ENCODE measurements around the gene TEX101. TPM values are rescaled to one million over a fixed set of nuclear protein-coding genes. Genes with fewer than 3 reads are reported as not detected.

Gene TEX101
- total RNA-seq, 4 donors from 2014 or later, result not detected

DNA sequence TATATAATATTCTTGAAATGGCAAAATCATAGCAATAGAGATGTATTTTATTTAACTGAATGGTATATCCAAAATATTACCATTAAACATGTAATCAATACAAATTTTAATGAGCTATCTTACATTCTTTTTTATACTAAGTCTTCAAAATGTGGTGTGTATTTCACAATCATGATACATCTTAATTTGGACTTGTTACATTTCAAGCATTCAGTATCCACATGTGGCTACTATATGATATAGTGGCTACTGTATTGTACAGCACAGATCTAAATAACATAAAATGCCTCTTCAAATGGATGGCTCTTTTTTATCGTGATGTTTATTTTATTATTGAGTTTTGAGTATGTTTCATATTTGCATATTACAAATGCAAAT is 8.0 kb downstream of the TEX101 start:
- intact Hi-C loops (cut with DNase I; ENCODE audit: low total_unique reads), result no loop called here
- no peaks in the 10 kb centered on the region for H3K9me3 ChIP-seq
- H3K4me1 ChIP-seq, result no peaks in the 10 kb centered on the region
- ATAC-seq, result no peak
- DNase-seq, result no peak
- in situ Hi-C loops (cut with MboI; ENCODE audit: low sequenced_read_pairs in 4 of 4), result no loop called here
- no peak overlapping the region for H3K27ac ChIP-seq
- TF ChIP-seq, protein P1, sequence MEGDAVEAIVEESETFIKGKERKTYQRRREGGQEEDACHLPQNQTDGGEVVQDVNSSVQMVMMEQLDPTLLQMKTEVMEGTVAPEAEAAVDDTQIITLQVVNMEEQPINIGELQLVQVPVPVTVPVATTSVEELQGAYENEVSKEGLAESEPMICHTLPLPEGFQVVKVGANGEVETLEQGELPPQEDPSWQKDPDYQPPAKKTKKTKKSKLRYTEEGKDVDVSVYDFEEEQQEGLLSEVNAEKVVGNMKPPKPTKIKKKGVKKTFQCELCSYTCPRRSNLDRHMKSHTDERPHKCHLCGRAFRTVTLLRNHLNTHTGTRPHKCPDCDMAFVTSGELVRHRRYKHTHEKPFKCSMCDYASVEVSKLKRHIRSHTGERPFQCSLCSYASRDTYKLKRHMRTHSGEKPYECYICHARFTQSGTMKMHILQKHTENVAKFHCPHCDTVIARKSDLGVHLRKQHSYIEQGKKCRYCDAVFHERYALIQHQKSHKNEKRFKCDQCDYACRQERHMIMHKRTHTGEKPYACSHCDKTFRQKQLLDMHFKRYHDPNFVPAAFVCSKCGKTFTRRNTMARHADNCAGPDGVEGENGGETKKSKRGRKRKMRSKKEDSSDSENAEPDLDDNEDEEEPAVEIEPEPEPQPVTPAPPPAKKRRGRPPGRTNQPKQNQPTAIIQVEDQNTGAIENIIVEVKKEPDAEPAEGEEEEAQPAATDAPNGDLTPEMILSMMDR (IDR thresholded peaks at IDR 0.05 in 4 of 5, conservative IDR thresholded peaks at IDR 0.05 in 1 of 5), result no peak
- no peak for TF ChIP-seq POLR2A (IDR thresholded peaks at IDR 0.05)
- no peaks in the 10 kb centered on the region for H3K36me3 ChIP-seq
- H3K4me3 ChIP-seq, result no peak overlapping the region
- no peaks in the 10 kb centered on the region for H3K27me3 ChIP-seq

DNA sequence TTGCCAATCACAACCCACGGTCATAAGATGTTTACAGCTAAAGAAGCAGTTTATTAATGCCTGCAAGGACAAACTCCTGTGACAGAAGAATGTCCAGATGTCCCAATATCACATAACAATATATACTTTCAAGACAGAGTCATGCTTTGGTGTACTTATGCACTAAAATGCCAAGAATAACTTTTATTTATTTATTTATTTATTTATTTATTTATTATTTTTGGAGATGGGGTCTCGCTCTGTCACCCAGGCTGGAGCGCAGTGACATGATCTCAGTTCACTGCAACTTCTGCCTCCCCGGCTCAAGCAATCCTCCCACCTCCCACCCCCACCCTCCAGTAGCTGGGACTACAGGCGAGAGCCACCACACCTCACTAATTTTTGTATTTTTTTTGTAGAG is 9.1 kb downstream of the TEX101 start:
- Histone ChIP-seq H3K4me1 (no peaks in the 10 kb centered on the region), H3K27ac (no peak overlapping the region), H3K9me3 (no peaks in the 10 kb centered on the region), H3K36me3 (no peaks in the 10 kb centered on the region), H3K27me3 (no peaks in the 10 kb centered on the region), H3K4me3 (no peak overlapping the region)
- TF ChIP-seq, protein P1 (IDR thresholded peaks at IDR 0.05 in 4 of 5, conservative IDR thresholded peaks at IDR 0.05 in 1 of 5), result no peak
- no peak for TF ChIP-seq POLR2A (IDR thresholded peaks at IDR 0.05)
- no peak for DNase-seq
- no peak for ATAC-seq
- in situ Hi-C loops (cut with MboI; ENCODE audit: low sequenced_read_pairs in 4 of 4) (no loop called here), intact Hi-C loops (cut with DNase I; ENCODE audit: low total_unique reads) (no loop called here)

DNA sequence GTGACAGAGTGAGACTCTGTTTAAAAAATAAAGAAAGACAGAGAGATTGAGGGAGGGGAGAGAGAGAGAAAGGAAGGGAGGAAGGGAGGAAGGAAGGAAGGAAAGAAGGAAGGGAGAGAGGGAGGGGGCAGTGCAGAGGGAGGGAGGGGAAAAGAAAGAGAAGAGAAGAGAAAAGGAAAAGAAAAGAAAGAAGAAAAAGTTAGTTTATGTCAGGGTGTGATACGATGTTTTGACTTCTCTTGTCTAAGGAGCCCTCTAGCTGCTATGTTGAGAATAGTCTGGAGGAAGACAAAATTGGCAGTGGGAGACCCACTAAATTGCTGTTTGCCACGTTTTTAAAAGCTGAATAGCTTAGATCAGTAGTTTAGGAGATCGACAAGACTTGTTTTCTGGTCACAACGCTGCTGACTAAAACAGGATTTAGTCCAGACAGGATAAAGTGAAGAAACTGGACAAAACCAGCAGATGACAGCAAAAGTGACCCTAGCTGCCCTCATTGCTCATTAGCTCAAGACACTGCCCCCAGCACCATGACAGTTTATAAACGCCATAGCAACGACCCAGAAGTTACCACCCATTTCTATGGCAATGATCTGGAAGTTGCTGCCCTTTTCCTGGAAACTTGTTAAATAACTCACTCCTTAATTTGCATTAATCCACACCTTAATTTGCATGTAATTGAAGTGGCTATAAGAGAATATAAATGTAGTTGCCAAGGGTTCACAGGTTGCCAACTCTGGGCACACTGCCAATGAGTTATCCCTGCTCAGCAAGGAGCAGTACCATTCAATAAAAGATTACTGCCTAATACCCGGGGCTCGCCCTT is 11.1 kb downstream of the TEX101 start:
- ATAC-seq, result no peak
- no peak for TF ChIP-seq POLR2A (IDR thresholded peaks at IDR 0.05)
- TF ChIP-seq, protein P1 (IDR thresholded peaks at IDR 0.05 in 4 of 5, conservative IDR thresholded peaks at IDR 0.05 in 1 of 5), result no peak
- in situ Hi-C loops (cut with MboI; ENCODE audit: low sequenced_read_pairs in 4 of 4) (loop anchor here in 1 of 4 donors (25.0 kb wide), 1 partner anchor 237 kb away; the partner anchor contains the start of gene PLAUR), intact Hi-C loops (cut with DNase I; ENCODE audit: low total_unique reads) (no loop called here)
- H3K36me3 ChIP-seq, result no peaks in the 10 kb centered on the region
- no peaks in the 10 kb centered on the region for H3K27me3 ChIP-seq
- no peaks in the 10 kb centered on the region for H3K4me1 ChIP-seq
- no peak overlapping the region for H3K4me3 ChIP-seq
- no peak overlapping the region for H3K27ac ChIP-seq
- H3K9me3 ChIP-seq, result no peaks in the 10 kb centered on the region
- DNase-seq, result no peak

DNA sequence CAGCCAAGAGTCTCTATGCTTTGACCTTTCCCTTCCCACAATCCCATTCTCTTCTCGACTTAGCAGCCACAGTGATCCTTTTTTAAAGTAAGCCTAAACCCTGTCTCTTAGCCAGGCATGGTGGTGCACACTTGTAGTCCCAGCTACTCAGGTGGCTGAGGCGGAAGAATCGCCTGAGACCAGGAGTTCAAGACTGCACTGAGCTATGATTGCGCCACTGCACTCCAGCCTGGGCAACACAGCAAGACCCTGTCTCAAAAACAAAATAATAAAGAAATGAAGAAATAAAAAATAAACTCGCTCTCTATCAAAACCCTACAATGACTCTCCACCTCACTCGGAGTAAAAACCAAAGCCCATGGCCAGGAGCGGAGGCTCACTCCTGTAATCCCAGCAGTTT is 14.7 kb downstream of the TEX101 start:
- TF ChIP-seq POLR2A (IDR thresholded peaks at IDR 0.05), result no peak
- TF ChIP-seq, protein P1 (IDR thresholded peaks at IDR 0.05 in 4 of 5, conservative IDR thresholded peaks at IDR 0.05 in 1 of 5), result no peak
- Histone ChIP-seq H3K27me3 (no peaks in the 10 kb centered on the region), H3K9me3 (no peaks in the 10 kb centered on the region), H3K36me3 (no peaks in the 10 kb centered on the region), H3K4me3 (no peak overlapping the region), H3K27ac (no peak overlapping the region), H3K4me1 (no peaks in the 10 kb centered on the region)
- intact Hi-C loops (cut with DNase I; ENCODE audit: low total_unique reads) (no loop called here), in situ Hi-C loops (cut with MboI; ENCODE audit: low sequenced_read_pairs in 4 of 4) (loop anchor here in 1 of 4 donors (25.0 kb wide), 1 partner anchor 233 kb away; the partner anchor contains the start of gene PLAUR)
- ATAC-seq, result no peak
- no peak for DNase-seq

Data from gastrocnemius medialis (tissue), 4 donors.